Measurements from ENCODE around the gene DNLZ.

GRCh38 chr9:136314056-136314416, 49.5 kb downstream of the DNLZ start:
- TF ChIP-seq CTCF (IDR thresholded peaks at IDR 0.05) (no peak), POLR2A (IDR thresholded peaks at IDR 0.05) (no peak)

All from thyroid gland (tissue), 4 donors.